ENCODE results near the gene COA6. TPM values are rescaled to one million over a fixed set of nuclear protein-coding genes. Genes with fewer than 3 reads are reported as not detected.

The COA6 gene
- total and polyA plus RNA-seq, 10 of the 15 experiments (the other 5 are each of a cell fraction or from before 2014, with no cell fraction given) = 49.9 to 178 (median 71.5) TPM

DNA sequence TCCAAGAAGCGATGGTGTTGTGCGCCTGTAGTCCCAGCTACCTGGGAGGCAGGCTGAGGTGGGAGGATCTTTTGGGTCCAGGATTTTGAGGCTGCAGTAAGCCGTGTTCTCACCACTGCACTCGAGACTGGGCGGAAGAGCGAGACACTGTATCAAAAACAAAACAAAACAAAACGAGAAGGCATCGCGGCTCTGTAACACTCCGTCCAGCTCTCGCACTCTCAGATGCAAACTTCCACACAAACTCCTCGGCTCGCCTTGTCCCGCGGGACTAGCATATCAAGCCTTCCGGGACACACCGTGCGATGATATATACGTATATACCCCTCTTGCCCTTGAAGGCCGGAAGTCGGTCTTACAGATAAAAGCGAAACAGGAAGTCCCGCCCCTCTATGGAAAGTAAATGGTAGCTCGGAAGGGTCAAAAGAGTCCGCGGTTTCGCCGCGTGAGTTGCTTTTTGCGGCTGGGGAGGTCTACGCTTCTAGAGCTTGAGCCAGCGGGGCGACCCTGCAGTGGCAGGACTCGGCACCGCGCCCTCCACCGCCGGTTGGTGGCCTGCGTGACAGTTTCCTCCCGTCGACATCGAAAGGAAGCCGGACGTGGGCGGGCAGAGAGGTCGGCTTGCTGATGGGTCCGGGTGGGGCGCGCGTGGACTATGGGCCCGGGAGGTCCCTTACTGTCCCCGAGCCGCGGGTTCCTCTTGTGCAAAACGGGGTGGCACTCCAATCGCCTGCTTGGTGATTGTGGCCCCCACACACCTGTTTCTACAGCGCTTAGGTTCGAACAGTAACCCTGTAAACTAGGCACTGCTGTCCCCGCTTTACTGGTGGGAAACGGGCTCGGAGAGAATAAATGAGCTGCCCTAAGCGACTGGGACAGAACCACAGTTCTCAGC lies at the start of gene COA6 (continued):
- TF ChIP-seq ZSCAN29 (IDR thresholded peaks at IDR 0.05) (peak; percentile 69), CREM (IDR thresholded peaks at IDR 0.05; ENCODE audit: low read depth) (peak; percentile 74; the same call in 1 of the 2 replicates), EP300 (IDR thresholded peaks at IDR 0.05; ENCODE audit: borderline replicate concordance in 1 of 2, control insufficient read depth in 1 of 2, low read depth in 2 of 2, low read length in 2 of 2) (0 out of 4 replicates have a peak, but pooled peaks of 1 of the 2 experiments have one; percentile 25), ZBED1 (IDR thresholded peaks at IDR 0.05; ENCODE audit: borderline replicate concordance) (0 out of 2 replicates have a peak, but pooled peaks have one; percentile 51), RUNX3 (IDR thresholded peaks at IDR 0.05; ENCODE audit: low read length) (peak; percentile 100), YBX1 (IDR thresholded peaks at IDR 0.05) (no peak), RBBP5 (conservative IDR thresholded peaks at IDR 0.05) (peak; percentile 74), CHD2 (IDR thresholded peaks at IDR 0.05; ENCODE audit: borderline replicate concordance, low read depth, low read length) (peak; percentile 65), SMARCA5 (IDR thresholded peaks at IDR 0.05) (peak; percentile 80), SUZ12 (IDR thresholded peaks at IDR 0.05; ENCODE audit: unreplicated experiment) (no peak), BCL11A (IDR thresholded peaks at IDR 0.05; ENCODE audit: low read depth, low read length) (no peak), ZNF274 (IDR thresholded peaks at IDR 0.05; ENCODE audit: insufficient read depth, insufficient read length) (no peak), TCF12 (IDR thresholded peaks at IDR 0.05; ENCODE audit: low read depth, low read length) (peak; percentile 5; the same call in 1 of the 2 replicates)
- TF ChIP-seq, protein P1, sequence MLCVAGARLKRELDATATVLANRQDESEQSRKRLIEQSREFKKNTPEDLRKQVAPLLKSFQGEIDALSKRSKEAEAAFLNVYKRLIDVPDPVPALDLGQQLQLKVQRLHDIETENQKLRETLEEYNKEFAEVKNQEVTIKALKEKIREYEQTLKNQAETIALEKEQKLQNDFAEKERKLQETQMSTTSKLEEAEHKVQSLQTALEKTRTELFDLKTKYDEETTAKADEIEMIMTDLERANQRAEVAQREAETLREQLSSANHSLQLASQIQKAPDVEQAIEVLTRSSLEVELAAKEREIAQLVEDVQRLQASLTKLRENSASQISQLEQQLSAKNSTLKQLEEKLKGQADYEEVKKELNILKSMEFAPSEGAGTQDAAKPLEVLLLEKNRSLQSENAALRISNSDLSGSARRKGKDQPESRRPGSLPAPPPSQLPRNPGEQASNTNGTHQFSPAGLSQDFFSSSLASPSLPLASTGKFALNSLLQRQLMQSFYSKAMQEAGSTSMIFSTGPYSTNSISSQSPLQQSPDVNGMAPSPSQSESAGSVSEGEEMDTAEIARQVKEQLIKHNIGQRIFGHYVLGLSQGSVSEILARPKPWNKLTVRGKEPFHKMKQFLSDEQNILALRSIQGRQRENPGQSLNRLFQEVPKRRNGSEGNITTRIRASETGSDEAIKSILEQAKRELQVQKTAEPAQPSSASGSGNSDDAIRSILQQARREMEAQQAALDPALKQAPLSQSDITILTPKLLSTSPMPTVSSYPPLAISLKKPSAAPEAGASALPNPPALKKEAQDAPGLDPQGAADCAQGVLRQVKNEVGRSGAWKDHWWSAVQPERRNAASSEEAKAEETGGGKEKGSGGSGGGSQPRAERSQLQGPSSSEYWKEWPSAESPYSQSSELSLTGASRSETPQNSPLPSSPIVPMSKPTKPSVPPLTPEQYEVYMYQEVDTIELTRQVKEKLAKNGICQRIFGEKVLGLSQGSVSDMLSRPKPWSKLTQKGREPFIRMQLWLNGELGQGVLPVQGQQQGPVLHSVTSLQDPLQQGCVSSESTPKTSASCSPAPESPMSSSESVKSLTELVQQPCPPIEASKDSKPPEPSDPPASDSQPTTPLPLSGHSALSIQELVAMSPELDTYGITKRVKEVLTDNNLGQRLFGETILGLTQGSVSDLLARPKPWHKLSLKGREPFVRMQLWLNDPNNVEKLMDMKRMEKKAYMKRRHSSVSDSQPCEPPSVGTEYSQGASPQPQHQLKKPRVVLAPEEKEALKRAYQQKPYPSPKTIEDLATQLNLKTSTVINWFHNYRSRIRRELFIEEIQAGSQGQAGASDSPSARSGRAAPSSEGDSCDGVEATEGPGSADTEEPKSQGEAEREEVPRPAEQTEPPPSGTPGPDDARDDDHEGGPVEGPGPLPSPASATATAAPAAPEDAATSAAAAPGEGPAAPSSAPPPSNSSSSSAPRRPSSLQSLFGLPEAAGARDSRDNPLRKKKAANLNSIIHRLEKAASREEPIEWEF (IDR thresholded peaks at IDR 0.05; ENCODE audit: insufficient replicate concordance, low read depth, low read length) = no peak
- TF ChIP-seq, protein P2, sequence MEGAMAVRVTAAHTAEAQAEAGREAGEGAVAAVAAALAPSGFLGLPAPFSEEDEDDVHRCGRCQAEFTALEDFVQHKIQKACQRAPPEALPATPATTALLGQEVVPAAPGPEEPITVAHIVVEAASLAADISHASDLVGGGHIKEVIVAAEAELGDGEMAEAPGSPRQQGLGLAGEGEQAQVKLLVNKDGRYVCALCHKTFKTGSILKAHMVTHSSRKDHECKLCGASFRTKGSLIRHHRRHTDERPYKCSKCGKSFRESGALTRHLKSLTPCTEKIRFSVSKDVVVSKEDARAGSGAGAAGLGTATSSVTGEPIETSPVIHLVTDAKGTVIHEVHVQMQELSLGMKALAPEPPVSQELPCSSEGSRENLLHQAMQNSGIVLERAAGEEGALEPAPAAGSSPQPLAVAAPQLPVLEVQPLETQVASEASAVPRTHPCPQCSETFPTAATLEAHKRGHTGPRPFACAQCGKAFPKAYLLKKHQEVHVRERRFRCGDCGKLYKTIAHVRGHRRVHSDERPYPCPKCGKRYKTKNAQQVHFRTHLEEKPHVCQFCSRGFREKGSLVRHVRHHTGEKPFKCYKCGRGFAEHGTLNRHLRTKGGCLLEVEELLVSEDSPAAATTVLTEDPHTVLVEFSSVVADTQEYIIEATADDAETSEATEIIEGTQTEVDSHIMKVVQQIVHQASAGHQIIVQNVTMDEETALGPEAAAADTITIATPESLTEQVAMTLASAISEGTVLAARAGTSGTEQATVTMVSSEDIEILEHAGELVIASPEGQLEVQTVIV (IDR thresholded peaks at IDR 0.05; ENCODE audit: borderline replicate concordance, partially characterized antibody) = peak; percentile 66
- TF ChIP-seq, protein P3, sequence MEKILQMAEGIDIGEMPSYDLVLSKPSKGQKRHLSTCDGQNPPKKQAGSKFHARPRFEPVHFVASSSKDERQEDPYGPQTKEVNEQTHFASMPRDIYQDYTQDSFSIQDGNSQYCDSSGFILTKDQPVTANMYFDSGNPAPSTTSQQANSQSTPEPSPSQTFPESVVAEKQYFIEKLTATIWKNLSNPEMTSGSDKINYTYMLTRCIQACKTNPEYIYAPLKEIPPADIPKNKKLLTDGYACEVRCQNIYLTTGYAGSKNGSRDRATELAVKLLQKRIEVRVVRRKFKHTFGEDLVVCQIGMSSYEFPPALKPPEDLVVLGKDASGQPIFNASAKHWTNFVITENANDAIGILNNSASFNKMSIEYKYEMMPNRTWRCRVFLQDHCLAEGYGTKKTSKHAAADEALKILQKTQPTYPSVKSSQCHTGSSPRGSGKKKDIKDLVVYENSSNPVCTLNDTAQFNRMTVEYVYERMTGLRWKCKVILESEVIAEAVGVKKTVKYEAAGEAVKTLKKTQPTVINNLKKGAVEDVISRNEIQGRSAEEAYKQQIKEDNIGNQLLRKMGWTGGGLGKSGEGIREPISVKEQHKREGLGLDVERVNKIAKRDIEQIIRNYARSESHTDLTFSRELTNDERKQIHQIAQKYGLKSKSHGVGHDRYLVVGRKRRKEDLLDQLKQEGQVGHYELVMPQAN (conservative IDR thresholded peaks at IDR 0.05) = peak; percentile 80

Data from GM12878 (cell line).